SU-DHL-6 (cell line): ENCODE data around the gene GLDN.

Source experiments
- CTCF ChIP-seq: fragments of 200-600 bp; sonication (generic); IDR thresholded peaks from one replicate; pipeline ENCODE4 v1.5.1; 2017; ENCODE audit warnings: antibody characterized with exemption, mild to moderate bottlenecking, low read length, moderate library complexity; ENCODE audit not compliant: insufficient read depth, poor library complexity, severe bottlenecking
- EZH2phosphoT487 ChIP-seq: fragments of 200-600 bp; sonication (generic), shearing (Covaris generic); conservative IDR thresholded peaks from 2 replicates; pipeline ENCODE4 v1.6.1; 2018; ENCODE audit warnings: mild to moderate bottlenecking, antibody characterized with exemption, low read length, moderate library complexity, mixed read lengths

DNA sequence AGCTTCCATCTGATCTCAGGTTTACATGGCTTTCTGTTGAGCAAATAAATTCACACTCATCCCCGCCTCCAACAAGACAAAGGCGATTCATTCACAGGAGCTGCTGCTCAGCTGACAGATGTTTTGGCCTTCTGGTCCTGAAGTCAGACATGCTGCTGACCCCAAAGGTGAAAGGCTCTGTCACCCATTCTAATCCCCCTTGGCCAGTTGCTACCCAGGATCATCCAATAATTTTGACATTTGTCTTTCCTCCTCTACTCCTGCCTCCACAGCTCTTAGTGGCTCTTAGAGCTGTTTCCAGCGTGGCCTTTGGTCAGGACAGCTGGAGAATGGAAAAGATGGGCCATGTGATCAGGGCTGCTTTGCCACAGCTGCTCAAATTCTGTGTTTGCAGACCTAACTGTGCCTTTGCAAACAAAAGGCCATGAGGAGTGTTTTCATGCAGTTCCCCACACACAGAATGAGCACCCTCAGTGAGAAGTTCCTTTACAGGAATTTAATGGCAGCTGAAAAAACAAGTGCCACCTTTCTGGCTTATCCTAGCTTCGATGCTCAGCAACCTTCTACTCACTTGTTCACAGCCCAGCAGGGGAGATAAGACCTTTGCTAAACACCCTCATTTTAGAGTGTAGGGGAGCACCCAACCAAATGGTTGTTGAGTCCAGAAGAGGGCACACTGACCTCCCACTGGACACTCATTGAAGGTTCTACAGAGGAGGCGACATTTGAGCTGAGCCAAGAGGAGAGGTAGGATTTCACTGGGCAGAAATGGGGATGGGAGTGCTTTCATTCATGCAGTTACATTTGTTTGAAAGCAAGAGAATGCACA is 42.1 kb upstream of the GLDN start:
- TF ChIP-seq CTCF (no peak), EZH2phosphoT487 (no peak)
